GM19397 (cell line): Measurements from ENCODE around the gene ANKRD34A.

ENCODE experiments used
- ATAC-seq: cut with Tn5 transposase; IDR thresholded peaks from one replicate; pipeline ENCODE4 v1.9.1; 2021; ENCODE audit warnings: mild to moderate bottlenecking, moderate library complexity; ENCODE audit not compliant: unreplicated experiment

Gene ANKRD34A

DNA sequence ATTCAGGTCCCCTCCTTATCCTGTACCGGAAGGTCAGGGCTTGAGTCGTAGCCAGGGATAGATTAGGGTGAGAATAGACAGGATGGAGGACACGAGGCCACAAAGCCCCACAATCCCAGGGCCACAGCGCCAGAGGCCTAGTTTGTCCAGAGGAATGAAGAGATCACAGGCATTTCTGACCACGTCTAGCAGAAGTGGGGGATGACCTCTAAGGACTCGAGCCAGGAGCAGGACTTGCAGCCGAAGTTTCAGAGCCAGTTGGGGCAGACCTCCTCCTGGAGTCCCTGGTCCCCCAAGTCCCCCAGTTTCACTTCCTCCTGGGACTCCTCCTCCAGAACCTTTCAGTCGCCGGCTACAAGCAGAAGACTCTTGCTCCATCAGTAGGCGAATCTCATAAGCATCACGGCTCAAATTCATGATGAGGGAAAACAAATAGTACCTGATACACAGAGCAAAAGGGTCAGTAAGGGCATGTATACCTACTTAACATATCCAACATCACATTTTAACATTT, 52.2 kb downstream of the ANKRD34A start:
- ATAC-seq, result no peak
